ENCODE measurements around the gene ZNF74.
"Not testable (repeated sequence)": the region's sequence is repeated elsewhere in the genome, so short reads cannot be mapped to it uniquely, and the experiment has no call there.

Gene ZNF74

DNA sequence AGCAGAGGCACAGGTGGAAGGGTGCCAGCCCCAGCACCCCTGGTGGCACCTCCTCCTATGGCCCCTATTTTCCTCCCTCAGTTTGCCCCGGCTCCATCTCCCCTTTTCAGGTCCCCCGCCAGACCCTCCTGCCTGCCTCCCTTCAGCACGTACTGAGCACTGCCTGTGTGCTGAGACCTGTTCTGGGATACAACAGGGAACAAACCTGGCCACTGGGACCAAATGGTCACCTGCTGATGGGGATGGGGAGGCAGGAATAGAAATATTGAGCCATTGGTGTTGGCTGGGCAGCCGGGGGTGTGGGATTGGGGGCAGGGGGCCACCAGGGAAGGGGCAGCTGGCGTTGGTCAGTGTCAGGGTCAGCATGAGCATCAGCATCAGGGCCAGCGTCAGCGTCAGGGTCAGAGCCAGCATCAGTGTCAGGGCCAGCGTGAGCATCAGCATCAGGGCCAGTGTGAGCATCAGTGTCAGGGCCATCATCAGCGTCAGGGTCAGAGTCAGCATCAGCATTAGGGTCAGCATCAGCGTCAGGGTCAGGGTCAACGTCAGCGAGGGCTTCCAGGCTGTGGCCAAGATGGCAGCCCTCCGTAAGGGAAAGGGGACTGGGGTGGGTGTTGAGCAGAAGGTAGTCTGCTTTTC, 7.5 kb downstream of the ZNF74 start:
- no peak for TF ChIP-seq JUND (IDR thresholded peaks at IDR 0.05; ENCODE audit: low read depth)
- DNase-seq (ENCODE audit: low read depth in 1 of 2, low spot score in 1 of 2) = no peak
- in situ Hi-C loops (cut with HindIII; ENCODE audit: low pct_unique_long_range_greater_than_20kb, low sequenced_read_pairs) = no loop called here

GRCh38 chr22:20402960-20403778, 9.2 kb downstream of the ZNF74 start:
- TF ChIP-seq JUND (IDR thresholded peaks at IDR 0.05; ENCODE audit: low read depth) = no peak
- DNase-seq (ENCODE audit: low read depth in 1 of 2, low spot score in 1 of 2) = no peak
- in situ Hi-C loops (cut with HindIII; ENCODE audit: low pct_unique_long_range_greater_than_20kb, low sequenced_read_pairs) = no loop called here

DNA sequence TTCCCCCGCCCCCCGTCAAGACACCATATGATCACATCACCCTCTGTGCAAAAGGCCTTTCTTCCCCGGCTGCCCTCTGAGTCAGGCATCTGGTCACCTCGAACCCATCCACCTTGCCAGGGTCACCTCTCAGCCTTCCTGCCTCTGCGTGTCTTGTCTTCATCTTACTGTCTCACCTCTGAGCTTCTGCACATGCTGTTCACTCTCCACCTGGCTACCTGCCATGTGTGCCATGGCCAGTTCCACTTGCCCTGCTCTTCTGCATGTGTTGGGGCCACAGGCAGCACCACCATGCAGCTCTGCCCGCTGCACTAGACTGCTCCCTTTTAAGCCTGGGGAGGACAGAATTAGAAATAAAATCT, 9.8 kb downstream of the ZNF74 start:
- in situ Hi-C loops (cut with HindIII; ENCODE audit: low pct_unique_long_range_greater_than_20kb, low sequenced_read_pairs) = no loop called here
- no peak for DNase-seq (ENCODE audit: low read depth in 1 of 2, low spot score in 1 of 2)
- TF ChIP-seq JUND (IDR thresholded peaks at IDR 0.05; ENCODE audit: low read depth) = no peak

GRCh38 chr22:20404881-20405280, 10.9 kb downstream of the ZNF74 start:
- in situ Hi-C loops (cut with HindIII; ENCODE audit: low pct_unique_long_range_greater_than_20kb, low sequenced_read_pairs) = no loop called here
- no peak for DNase-seq (ENCODE audit: low read depth in 1 of 2, low spot score in 1 of 2)
- TF ChIP-seq JUND (IDR thresholded peaks at IDR 0.05; ENCODE audit: low read depth) = no peak

- in situ Hi-C loops (cut with HindIII; ENCODE audit: low pct_unique_long_range_greater_than_20kb, low sequenced_read_pairs) = no loop called here
- DNase-seq (ENCODE audit: low read depth in 1 of 2, low spot score in 1 of 2) = no peak
- no peak for TF ChIP-seq JUND (IDR thresholded peaks at IDR 0.05; ENCODE audit: low read depth)
Measured at GRCh38 chr22:20405291-20405930, 11.5 kb downstream of the ZNF74 start.

- in situ Hi-C loops (cut with HindIII; ENCODE audit: low pct_unique_long_range_greater_than_20kb, low sequenced_read_pairs) = no loop called here
- DNase-seq (ENCODE audit: low read depth in 1 of 2, low spot score in 1 of 2) = no peak
- no peak for TF ChIP-seq JUND (IDR thresholded peaks at IDR 0.05; ENCODE audit: low read depth)
Measured at GRCh38 chr22:20405931-20406685, 12.2 kb downstream of the ZNF74 start.

- no peak for DNase-seq (ENCODE audit: low read depth in 1 of 2, low spot score in 1 of 2)
- in situ Hi-C loops (cut with HindIII; ENCODE audit: low pct_unique_long_range_greater_than_20kb, low sequenced_read_pairs) = no loop called here
- TF ChIP-seq JUND (IDR thresholded peaks at IDR 0.05; ENCODE audit: low read depth) = no peak
Measured at GRCh38 chr22:20406686-20407408, 12.9 kb downstream of the ZNF74 start.

GRCh38 chr22:20407829-20408228, 13.9 kb downstream of the ZNF74 start:
- in situ Hi-C loops (cut with HindIII; ENCODE audit: low pct_unique_long_range_greater_than_20kb, low sequenced_read_pairs) = no loop called here
- no peak for DNase-seq (ENCODE audit: low read depth in 1 of 2, low spot score in 1 of 2)
- TF ChIP-seq JUND (IDR thresholded peaks at IDR 0.05; ENCODE audit: low read depth) = no peak

- TF ChIP-seq JUND (IDR thresholded peaks at IDR 0.05; ENCODE audit: low read depth) = no peak
- in situ Hi-C loops (cut with HindIII; ENCODE audit: low pct_unique_long_range_greater_than_20kb, low sequenced_read_pairs) = no loop called here
- DNase-seq (ENCODE audit: low read depth in 1 of 2, low spot score in 1 of 2) = no peak
Measured at GRCh38 chr22:20408891-20409290, 14.9 kb downstream of the ZNF74 start.

- in situ Hi-C loops (cut with HindIII; ENCODE audit: low pct_unique_long_range_greater_than_20kb, low sequenced_read_pairs); DNase-seq (ENCODE audit: low read depth in 1 of 2, low spot score in 1 of 2): not testable (repeated sequence)
Measured at GRCh38 chr22:20409385-20409784, 15.4 kb downstream of the ZNF74 start.

- in situ Hi-C loops (cut with HindIII; ENCODE audit: low pct_unique_long_range_greater_than_20kb, low sequenced_read_pairs) = no loop called here
Measured at GRCh38 chr22:20412474-20413216, 18.7 kb downstream of the ZNF74 start.

More at GRCh38 chr22:20412474-20413216, 18.7 kb downstream of the ZNF74 start:
- no peak for DNase-seq (ENCODE audit: low read depth in 1 of 2, low spot score in 1 of 2)
- no peak for TF ChIP-seq JUND (IDR thresholded peaks at IDR 0.05; ENCODE audit: low read depth)
